Stimulated activated CD4-positive, alpha-beta T cell treated with anti-CD3 and anti-CD28 coated beads, Interleukin-15, amount 100 ng/mL, for 1 hour (primary cell): ENCODE data around the gene ATP6V1A.
"Not testable (repeated sequence)": the region's sequence is repeated elsewhere in the genome, so short reads cannot be mapped to it uniquely, and the experiment has no call there.

Experiments
- DNase-seq, 2 donors: peaks; one replicate each; pipeline ENCODE4 v3.0.0-alpha.2; 2020; ENCODE audit warnings: low read depth in 1 of 2, low spot score in 1 of 2

ATP6V1A gene

DNA sequence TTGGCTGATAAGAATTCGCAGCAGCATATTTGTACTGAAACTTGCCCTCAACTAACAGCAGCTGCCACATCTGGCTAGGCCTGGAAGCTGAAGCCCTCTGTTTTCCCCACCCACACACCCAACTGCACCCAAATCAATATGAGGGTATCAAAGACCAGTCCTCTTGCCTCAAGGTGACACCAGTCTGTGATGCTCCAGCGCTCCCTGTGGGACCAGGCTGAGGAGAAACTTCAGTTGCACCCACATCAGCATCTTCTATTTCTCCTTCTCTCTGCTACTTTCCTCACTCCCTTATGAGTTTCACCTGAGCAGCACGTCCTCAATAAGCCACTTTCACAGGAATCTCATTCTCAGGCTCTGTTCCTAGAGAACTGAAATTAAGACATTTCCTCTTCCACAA, 73.0 kb downstream of the ATP6V1A start:
- no peak for DNase-seq

GRCh38 chr3:113825090-113825489, 78.3 kb downstream of the ATP6V1A start:
- DNase-seq: no peak

- DNase-seq: no peak
Measured at GRCh38 chr3:113828600-113828999, 81.8 kb downstream of the ATP6V1A start.

- DNase-seq: no peak
Measured at GRCh38 chr3:113829576-113830354, 82.9 kb downstream of the ATP6V1A start.

- no peak for DNase-seq
Measured at GRCh38 chr3:113831103-113831355, 84.2 kb downstream of the ATP6V1A start.

- no peak for DNase-seq
Measured at GRCh38 chr3:113832477-113833164, 85.8 kb downstream of the ATP6V1A start.

GRCh38 chr3:113834983-113835382, 88.1 kb downstream of the ATP6V1A start:
- DNase-seq: no peak

DNA sequence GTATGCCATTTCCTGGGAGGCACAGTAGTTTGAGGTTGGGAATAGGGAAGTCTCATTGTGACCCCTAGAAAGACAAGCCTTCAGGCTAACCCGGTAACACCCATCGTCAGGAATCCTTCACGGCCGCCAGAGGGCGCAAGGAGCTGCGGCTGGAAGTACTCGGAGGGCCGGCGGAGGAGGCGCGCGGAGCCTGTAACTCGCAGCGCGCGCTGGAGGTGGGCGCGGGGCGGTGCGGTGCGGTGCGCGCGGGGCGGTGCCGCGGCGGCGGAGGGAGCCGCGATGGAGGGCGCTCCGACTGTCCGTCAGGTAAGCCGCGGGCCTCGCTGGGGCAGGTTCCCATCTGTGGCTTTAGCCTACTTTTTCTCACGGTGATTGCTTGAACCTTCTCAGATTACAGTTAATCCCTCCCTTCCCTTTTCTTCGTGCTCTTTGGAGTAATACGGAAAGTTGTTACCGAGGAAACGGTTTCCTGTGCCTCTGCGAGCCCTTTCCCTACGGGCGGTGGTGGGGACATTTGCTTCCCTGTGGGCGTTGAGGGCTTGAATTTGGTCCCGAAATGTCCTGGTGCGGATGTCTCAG, 91.9 kb downstream of the ATP6V1A start, which contains the start of gene GRAMD1C:
TSS of gene GRAMD1C (plus strand) at position 158 of the 579 bp plus-strand sequence. CDS start at position 280, 122 bp downstream.
- DNase-seq: peak; percentile 61 to 75

- DNase-seq: no peak
Measured at GRCh38 chr3:113839551-113839950, 92.7 kb downstream of the ATP6V1A start.

GRCh38 chr3:113844622-113845222, 97.9 kb downstream of the ATP6V1A start:
- no peak for DNase-seq

DNA sequence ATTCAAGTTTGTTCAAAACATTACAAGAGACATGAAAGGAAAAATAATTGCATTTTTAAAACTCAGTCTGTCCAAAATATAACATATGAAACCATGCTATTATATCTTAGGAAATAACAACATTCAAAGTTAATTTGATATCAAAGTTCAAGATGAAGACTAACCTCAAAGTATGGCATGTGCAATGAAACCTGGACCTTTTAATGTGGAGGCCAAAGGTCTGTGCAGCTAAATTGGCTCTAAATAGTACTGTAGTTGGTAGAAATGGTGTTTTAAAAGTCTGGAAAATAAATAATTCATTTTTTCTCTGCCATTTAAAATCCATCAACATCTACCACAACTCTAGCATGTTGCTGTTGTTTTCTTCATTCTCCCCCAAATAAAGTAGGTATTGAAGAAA, 100.4 kb downstream of the ATP6V1A start:
- no peak for DNase-seq

GRCh38 chr3:113847664-113848461, 101.0 kb downstream of the ATP6V1A start:
- DNase-seq: no peak

GRCh38 chr3:113849071-113849470, 102.2 kb downstream of the ATP6V1A start:
- not testable (repeated sequence) for DNase-seq

DNA sequence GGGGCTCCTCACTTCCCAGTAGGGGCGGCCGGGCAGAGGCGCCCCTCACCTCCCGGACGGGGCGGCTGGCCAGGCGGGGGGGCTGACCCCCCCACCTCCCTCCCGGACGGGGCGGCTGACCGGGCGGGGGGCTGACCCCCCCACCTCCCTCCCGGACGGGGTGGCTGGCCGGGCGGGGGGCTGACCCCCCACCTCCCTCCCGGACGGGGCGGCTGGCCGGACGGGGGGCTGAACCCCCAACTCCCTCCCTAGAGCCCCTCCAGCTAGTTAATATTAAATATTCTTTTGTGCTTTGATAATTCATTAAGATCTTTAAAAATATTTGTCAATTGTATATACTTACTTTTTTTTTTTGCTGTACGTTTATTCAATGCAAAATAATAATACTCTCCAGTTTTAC, 103.0 kb downstream of the ATP6V1A start:
- not testable (repeated sequence) for DNase-seq

DNA sequence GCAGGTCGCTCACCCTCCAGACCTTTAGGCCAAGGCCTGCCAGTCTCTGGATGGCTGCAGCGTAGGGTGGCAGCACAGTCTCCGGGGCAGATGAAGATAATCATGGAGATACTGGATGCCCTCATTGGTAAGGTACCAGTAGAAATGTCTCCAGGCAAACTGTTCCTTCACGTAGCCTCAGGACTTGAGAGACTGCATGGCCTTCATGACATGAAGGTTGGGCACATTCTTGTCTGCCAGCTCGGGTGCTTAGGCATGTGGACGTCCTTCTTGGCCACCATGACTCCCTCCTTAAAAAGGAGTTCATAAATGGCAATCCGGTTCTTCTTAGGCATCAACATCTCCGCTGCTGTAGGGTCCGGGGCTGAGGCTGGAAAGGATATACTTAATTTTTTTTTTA, 103.6 kb downstream of the ATP6V1A start:
- DNase-seq: not testable (repeated sequence)

DNA sequence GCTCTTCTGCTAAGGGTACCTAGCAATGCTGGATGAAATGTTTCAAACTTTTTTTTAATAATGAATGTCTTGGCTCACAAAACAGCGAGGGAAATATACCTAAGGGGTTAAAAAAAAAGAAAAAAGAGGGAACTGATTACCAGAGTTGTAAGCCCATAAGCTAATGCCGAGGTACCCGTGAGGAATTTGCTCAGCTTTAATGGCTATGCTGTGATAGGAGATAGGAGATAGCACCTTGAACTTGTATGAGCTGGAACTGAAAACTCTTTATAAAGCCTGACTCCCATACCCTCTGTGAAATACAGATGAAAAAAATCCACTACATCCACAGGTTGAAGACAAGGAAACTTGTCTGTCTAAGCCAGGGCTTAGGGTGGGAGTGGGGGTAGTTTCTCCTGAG, 105.7 kb downstream of the ATP6V1A start:
- no peak for DNase-seq
